CD4-positive, alpha-beta T cell treated with Interleukin-17A for 4 hours (primary cell): Measurements from ENCODE around the gene WDR37.
"Not testable (repeated sequence)": the region's sequence is repeated elsewhere in the genome, so short reads cannot be mapped to it uniquely, and the experiment has no call there.

Experiments used
- DNase-seq: peaks from one replicate; pipeline ENCODE4 v3.0.0-alpha.2; 2020; ENCODE audit warnings: mixed read lengths

The WDR37 gene

DNA sequence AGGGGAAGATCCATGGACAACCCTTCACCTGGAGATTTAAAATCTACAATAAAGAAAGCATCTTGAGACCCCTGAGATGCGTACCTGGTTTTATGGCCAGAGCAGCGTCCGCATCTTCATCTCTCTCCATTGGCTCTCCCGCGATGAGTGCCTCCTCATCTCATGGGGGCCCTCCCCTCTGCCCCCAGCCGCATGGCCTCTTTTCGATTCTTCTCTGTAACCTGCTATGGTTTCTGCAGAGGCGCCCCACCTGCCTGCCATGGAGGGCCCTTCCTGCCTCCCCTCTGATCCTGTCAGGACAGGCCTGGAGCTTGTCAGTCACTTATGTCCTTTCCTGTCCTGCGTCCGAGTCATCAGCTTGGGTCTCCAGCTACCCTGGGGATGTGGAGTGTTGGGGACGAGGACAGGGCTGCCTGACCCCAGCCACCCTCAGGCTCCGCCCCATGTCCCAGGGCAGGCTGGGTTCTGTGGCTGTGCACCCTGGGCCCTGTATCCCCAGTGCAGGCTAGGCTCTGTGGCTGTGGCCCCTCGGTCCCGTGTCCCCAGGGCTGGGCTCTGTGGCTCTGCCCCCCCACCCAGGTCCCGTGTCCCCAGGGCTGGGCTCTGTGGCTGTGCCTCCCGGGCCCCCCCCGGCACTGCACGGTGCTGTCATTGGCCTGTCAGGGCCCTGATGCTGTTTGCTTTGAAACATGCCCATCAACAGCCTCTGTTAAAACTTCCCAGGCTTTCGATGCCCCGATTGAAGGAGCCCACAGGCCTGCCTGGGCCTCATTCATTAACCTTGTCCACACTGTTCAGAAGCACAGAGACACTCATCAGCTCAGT, 99.8 kb downstream of the WDR37 start:
- no peak for DNase-seq

DNA sequence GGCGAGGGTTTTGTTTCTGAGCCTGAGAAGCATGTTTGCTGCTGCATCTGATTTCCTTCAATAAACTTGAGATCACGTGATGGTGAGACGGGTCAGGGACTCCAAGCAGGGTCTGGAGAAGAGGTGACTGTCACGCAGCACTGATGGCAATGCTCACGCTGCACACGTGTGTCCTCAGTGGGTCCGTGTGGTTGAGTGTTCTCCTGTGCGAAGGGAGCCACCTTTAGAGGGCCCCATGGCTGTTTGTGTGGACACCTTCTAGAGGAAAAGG, 100.4 kb downstream of the WDR37 start:
- DNase-seq, result no peak

DNA sequence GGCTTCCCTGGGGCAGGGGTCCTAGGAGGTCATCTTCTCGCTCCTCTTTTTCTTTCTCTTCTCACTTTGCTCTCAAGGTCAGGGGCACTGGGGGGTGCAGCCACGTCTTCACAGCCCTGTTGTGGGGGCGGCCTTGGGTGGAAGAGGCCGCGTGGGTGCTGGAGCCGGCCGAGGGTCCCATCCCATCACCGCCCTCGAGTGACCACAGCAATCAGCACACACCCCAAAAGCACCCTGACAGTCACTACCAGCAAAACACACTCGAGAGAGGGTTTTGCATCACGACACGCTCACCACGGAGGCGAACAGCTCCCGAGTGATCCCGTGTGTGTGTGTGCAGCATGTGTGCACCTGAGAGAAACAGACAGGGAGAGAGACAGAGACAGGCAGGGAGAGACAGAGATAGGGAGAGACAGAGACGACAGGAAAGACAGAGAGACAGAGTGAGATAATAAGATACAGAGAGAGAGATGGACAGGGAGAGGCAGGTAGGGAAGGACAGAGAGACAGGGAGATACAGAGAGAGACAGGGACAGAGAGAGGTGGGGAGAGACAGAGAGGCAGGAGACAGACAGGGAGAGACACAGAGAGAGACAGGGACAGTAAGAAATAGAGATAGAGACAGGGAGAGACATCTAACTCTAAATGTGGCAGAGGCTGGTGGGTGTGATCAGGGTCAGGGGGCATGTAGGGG, 100.9 kb downstream of the WDR37 start:
- DNase-seq, result no peak

DNA sequence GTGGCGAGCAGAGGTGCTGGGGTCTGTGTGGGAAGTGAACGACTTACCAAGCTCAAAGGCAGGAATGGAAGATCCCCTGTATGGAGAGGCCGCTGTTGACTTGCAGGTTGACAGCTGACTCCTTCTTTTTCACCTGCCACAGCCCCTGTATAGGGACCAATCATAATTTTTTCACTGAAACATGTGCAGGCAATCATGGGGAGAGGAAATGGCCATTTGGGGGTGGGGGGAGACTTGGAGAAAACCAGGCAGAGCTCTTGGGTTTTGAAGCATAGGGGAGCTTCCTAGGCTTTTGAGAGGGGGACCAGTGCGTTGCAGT, 101.4 kb downstream of the WDR37 start:
- no peak for DNase-seq

DNA sequence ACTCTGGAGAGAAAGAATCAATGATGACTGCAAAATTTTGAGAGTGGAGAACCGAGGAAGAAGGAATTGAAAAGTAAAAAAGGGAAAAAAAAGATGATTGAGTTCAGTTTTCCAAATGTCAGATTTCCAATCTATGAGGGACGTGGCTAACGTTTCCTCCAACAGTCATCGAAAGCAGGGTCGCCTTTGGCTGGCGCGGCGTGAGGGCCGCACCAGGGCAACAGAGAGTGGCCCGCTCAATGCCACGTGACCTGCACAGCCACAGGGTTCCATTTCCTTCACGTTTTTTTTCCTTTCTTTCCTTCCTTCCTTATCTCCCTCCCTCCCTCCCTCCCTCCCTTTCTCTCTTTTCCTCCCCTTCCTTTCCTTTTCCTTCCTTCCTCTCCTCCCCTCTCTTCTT, 101.9 kb downstream of the WDR37 start:
- no peak for DNase-seq

DNA sequence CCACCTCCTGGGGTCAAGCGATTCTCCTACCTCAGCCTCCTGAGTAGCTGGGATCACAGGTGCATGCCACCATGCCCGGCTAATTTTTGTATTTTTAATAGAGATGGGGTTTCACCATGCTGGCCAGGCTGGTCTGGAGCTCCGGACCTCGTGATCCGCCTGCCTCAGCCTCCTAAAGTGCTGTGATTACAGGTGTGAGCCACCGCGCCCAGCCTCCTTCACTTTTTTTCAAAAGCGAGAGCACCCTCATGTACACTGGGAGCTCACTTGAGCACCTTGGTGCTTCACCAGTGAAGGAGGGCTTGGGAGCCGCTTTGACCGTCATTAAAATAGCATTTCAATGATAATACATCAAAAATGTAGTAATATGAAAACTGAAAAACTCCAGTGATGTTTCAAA, 102.4 kb downstream of the WDR37 start:
- DNase-seq, result not testable (repeated sequence)

DNA sequence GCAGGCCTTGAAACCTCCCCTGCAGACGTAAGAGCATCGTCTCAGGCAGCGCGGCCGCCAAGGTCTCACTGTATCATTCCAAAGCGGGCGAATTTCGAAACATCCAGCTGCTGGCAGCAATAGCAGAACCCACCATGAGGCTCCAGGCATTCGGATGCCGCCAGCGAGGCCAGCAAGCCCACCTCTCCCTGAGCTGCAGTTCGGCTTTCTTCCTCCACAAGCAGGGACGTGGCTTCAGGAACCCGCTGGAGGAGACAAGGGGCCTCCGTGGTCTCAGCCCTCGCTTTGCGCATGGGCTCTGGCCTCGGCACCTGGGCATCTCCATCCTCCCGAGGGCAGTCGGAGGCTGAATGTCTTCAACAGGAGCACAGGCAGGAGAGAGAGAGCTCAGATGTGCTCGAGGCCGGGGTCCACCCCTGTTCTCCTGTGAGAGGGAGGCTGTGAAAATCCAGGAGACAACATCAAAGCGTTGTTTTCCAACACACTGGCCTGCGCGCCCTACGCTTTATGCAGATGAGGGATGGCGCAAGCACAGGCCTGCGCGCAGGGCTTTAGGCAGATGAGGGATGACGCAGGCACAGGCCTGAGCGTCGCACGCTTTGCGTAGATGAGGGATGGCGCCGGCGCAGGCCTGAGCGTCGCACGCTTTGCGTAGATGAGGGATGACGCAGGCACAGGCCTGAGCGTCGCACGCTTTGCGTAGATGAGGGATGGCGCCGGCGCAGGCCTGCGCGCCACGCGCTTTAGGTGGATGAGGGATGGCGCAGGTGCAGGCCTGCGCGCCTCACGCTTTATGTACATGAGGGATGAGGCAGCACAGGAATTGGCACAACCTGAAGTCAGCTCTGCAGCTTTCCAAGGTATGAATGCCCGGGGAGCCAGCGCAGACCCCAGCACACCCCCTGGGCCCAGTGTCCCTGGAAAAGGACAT, 103.2 kb downstream of the WDR37 start:
- no peak for DNase-seq

DNA sequence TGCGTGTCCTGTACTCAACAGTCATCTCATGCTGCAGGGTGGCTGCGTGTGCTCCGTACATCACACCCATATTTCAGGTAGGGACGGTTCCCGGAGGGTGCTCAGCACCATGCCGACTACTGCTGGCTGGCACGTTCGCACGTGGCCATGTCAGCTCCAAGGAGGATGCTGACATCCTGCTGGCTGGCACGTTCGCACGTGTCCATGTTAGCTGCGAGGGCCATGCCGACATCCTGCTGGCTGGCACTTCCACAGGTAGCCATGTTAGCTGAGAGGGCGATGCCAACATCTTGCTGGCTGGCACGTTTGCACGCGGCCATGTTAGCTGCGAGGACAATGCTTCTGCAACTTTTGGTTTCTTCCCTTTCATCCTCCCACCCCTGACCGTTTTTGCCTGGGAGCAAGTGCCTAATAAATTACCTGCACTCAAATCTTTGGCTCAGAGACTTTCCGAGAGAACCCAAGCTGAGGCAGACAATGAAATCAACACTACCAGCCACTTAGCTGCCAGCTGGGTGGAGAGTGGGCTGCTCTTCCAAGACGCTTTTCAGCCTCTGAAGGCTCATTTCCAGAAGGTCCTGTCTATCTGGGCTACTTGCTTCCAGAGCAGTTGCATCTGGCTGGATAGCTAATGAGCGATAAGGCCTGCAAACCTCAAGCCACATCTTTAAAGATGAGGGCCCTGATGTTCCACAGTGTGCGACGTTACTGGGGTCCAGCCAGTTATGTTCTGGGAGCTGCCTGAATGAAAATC, 104.6 kb downstream of the WDR37 start:
- no peak for DNase-seq

DNA sequence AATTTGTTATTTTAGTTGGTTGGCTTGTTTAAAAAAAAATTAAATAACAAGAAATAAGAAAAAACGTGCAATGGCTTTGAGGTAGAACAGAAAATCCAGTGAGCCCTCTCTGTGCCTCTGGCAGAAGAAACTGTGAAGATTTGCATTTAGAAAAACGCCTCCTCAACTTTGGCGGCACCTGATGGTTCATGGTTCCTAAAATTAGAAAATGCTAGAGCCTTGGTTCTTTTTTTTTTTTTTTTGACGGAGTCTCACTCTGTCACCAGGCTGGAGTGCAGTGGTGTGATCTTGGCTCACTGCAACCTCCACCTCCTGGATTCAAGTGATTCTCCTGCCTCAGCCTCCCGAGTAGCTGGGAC, 105.1 kb downstream of the WDR37 start:
- DNase-seq, result not testable (repeated sequence)

DNA sequence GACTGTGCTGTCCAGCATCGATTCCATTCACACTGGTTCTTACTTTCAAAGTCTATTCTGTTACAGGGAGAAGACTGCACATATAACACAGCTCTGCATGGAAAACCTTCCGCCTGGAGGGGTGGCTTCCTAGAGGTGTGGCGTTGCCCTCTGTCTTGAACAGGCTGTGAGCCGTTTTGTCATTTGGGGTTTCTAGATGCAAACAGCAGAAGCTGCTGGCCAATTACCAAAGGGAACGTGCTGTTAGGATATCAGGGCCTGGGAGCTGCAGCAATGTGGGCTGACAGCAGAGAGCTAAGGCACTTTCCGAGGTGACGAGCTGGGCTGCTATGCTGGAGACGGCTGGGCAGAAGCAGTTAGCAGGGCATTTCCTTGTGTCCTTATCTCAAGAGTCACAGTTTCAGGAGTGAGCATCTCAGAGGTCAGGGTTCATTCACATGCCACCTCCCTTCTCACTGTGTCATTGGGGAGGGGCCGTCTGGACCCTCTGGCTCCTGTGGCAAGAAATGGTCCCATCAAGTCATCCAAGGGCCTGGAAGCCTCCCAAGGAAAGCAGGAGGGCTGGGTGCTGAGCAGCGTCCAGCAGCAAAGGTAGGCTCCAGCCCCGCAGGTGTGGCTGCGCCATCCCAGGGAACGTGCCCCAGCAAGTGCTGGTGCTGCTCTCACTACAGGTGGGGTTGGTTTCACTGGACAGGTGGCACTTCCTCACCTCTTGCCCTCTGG, 106.5 kb downstream of the WDR37 start:
- no peak for DNase-seq

DNA sequence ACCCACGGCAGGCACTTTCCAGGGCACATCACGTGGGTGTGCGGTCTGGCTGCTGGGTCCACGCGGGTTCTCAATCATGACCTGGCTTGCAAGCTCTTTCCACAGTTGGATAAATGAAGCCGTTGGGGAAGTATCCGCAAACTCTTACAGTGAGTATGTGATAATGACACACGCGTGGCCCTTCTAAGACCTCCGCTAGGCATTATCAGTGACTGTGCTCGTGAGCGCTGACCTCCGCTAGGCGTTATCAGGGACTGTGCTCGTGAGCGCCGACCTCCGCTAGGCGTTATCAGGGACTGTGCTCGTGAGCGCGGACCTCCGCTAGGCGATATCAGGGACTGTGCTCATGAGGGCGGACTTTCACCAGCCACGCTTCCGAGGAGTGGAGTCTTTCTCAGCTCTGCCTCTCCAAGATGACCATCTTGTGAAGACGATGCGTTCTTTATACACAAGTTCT, 107.0 kb downstream of the WDR37 start:
- DNase-seq, result no peak

DNA sequence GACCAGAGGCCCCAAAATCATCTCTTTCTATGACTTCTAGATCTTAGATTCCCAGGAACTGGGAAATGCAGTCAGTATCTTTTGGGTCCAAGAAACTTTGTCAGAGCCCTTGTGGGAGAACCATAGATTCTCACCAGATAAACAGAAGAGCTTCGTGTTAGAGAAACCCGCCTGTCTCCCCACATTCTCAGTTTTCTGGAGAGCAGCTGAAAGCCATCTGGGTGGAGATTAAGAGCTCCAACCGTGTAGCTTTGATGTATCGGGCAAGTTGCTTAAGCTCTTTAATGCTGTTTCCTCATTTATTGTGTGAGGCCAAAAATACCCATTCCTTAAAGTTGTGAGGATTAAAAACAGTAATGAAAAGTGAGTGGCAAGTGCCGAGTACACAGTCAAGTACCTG, 107.6 kb downstream of the WDR37 start:
- no peak for DNase-seq

DNA sequence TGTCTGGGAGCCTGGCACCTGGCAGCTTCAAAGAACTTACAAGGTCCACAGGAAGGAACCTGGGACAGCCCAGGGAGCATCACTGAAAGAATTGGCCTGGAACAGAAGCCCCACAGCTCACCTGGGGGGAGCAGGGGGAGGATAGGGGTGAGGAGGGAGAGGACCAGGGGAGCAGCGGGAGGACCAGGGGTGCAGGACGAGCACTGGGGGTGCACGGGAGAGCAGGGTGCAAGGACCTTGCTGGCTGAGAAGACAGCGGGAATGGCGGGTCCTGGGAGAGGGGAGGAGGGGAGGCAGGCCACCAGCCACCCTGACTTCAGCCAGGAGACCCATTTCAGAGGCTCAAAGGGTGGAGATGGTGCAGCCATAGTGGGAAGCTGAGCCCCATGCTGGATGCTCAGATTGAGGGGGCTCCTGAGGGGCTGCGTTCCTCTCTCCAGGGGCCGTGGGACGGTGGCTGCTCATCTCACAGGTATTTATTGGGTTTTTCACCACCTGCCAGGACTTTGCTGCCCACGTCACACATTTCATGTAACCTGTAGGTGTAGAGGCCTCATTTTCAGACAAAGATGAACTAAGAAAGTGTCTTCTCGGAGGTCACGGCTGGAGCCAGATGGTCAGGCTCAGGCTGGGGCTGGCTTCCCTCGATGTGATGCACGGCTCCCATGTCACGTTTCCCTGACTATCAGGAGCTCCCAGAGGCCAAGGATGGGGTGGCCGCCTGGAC, 110.1 kb downstream of the WDR37 start:
- no peak for DNase-seq

DNA sequence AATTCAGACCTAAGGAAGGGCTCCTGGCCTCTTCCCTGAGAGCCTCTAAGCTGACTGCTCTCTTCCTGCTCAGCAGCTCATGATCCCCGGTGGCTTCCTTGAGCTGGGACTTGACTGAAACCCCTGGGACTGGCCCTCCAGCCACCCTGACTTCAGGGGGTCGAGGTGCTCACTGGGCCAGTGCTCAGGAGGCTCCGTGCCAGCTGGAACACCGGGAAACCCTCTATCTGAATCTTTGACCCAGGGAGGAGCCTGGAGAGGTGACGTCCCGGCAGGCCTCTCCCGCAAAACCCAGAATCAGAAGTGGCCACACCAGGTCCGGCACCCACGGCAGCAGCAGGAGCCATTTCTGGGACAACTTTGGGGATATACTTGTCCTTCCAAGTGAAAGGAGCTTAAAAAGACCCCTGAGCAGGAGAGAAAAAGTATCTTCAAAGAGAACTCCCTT, 110.7 kb downstream of the WDR37 start:
- no peak for DNase-seq

DNA sequence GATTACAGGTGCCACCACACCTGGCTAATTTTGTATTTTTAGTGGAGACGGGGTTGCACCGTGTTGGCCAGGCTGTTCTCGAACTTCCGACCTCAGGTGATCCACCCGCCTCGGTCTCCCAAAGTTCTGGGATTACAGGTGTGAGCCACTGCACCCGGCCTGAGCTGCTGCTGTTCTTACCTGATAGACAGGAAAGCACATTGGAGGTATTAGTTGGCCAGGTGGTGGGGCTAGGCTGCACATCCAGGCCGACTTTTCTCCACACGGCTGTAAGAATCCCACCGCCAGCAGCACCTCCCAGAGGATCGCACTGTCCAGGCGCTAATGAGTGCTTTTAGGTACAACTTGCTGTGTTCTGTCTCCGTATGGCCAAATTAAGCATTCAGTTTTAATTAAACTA, 112.6 kb downstream of the WDR37 start:
- DNase-seq, result no peak

DNA sequence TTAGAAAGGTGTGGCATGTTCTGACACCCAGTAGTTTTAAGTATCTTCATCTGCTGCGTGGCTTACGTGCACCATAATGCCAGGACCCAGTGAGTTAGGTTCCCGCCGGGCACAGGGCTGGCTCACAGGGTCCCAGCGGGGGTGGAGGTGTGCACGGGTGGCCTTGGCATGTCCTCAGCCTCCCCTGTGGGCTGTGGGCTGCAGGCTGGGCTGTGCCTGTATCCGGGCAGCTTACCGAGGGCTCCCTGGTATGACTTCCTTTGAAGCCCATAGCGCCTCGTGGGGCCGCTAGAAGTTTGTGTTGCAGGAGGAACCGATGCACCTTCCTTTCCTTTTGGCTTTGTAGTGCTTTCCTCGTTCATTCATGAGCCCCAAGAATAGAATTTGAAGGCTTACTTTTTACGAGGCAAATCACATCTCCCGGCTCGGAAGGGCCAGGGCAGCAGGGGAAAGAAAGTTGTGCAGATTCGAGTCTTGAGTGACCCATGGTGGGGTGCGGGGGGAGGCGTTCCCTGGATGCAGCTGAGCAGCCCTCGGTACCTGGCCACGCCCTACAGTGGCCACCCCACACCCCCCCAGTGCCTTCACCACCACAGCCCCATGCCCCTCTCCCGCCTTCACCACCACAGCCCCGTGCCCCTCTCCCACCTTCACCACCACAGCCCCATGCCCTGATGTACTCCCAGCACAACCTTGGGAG, 113.2 kb downstream of the WDR37 start:
- no peak for DNase-seq

DNA sequence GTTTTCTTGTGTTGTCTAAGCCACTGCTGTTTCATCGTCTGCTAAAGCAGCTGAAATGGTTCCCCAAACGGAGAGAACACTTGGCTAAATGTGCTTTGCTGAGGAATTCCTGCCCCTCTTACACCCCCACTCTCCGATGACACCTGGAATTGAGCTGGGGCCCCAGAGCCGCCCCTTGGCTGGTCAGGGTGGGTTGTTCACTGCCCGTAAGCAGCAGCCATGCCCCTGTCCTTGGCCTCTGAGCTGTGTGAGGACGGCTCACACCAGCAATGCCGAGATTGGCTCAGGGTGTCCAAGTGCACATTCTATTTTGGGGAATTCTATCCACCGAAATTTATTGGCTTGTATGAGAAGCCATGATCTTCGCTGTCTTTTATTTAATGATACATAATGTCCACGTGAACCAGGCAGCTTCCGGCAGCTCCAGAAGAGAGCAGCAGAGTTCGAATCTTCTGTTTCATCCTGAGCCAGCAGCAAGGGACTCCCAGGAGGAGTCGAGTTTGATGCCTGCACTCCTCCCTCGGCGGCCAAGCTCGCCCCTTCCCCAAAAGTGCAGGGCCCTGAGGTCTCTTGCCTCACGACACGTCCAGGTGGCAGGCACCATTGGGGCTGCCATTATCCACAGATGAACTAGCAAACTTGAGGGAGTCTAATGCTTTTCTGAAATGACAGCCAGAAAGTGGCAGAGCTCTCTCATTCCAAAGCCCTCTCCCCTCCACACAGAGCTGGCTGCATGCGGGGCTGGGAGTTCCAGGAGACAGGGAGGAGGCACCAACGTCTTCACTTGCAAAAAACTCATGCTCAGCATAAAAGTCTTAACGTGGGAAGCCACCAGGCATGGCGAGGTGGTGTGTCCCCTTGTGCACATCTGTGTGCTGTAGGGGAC, 114.0 kb downstream of the WDR37 start:
- no peak for DNase-seq

DNA sequence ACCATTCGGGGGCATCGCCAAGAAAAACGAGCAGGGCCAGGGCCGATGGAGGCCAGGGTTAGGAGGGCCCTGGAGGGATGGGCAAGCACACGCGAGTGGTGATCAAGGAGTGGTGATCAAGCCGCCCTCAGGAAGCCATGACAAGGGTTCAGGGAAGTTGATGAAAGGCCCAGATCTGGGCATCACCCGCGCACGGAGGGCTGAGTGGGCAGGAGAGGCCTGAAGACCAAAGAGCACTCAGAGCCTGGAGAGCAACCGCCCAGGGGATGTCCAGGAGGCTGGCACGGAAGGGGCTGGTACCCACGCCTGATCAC, 114.6 kb downstream of the WDR37 start:
- no peak for DNase-seq

DNA sequence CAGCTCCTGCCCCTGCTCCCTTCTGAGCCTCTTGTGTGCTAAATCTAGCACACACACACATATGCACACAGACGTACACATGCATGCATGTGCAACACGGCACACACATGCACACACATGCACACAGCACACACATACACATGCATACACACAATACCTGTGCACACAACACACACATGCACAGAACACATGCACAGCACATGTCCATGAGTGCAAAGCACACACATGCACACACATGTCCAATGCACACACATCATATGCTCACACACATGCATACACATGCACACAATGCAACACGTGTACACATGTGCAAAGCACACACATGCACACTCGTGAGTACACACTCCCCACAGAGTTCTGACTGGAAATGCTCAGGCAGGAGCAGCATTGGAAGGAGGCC, 115.0 kb downstream of the WDR37 start:
- DNase-seq, result no peak

DNA sequence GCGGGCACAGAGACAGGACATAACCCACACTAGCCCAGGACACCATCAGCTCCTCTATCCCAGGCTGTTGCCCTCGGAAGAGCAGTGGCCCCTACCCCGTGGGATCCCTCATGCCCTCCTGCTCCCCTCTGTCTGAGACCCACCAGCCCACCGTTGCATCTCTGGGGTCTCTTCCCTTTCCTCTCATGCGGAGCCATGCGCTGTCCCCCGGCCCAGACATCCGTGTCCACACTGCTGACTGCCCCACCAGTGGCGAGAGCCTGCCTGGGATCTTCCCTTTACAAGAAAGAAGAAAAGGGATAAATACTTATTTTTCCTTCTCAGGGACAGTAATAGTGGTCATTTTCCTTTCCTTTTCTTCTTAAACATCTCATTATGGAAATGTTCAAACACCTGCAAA, 115.4 kb downstream of the WDR37 start:
- DNase-seq, result no peak
